ENCODE data around the gene BRAT1.

The BRAT1 gene

DNA sequence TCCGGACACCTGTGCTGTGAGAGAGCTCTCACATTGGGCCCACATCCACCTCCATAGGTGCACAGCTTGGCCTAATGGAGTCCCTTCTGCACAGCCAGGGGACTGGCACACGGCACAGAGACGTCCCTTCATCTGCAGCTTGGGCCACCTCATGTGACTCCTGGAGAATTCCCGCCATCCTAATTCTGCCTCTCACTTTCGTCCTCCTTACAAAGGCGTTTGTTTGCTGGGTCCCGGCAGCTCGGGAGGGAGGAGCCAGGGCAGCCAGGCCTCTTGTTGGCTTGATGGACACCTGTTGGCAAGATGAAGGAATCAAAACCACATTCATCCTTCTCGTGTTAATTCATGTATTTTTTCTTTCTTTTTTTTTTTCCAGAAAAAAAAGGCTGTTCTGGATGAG is 45.7 kb upstream of the BRAT1 start:
- H3K36me3 ChIP-seq = peaks cover 28% of the 10 kb centered on the region
- no peaks in the 10 kb centered on the region for H3K27me3 ChIP-seq (ENCODE audit: insufficient read depth, low read depth, severe bottlenecking)
- no peak for TF ChIP-seq CTCF (IDR thresholded peaks at IDR 0.05; ENCODE audit: low read depth, low read length)
- H3K4me3 ChIP-seq (ENCODE audit: low read depth, low read length) = no peak overlapping the region
- DNase-seq = no peak
- no peak overlapping the region for H3K27ac ChIP-seq
- no peaks in the 10 kb centered on the region for H3K9me3 ChIP-seq (ENCODE audit: severe bottlenecking)

DNA sequence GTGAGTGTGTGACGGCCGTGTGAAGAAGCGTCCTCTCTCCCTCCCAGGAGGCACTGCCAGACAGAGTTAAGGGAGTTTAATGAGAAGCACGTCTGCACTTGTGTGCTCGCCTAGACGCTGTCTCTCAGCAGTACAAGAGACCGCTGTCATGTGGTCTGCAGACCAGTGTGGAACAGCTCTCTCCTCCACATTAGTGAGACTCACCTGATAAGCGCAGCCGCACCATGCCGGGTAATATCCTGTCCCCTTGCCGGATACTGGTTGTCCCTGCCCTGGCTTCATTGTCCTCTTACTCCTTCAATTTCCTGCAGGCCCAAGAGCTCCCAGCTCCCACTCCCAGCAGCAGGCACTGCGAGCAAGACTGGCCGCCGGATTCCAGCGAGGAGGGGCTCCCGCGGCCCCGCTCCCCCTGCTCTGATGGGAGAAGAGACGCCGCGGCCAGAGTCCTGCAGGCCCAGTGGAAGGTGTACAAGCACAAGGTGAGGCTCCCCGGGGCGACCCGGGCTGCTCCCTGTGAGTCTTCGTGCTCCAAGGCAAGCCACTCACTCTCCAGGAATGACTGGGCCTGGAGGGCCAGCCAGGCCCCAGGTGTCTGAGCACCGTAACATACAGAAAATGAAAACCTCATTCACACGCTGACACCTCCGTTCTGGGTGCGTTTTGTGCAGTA is 43.0 kb upstream of the BRAT1 start:
- H3K27ac ChIP-seq = no peak overlapping the region
- no peak overlapping the region for H3K4me3 ChIP-seq (ENCODE audit: low read depth, low read length)
- no peak for TF ChIP-seq CTCF (IDR thresholded peaks at IDR 0.05; ENCODE audit: low read depth, low read length)
- H3K9me3 ChIP-seq (ENCODE audit: severe bottlenecking) = no peaks in the 10 kb centered on the region
- no peak for DNase-seq
- H3K27me3 ChIP-seq (ENCODE audit: insufficient read depth, low read depth, severe bottlenecking) = no peaks in the 10 kb centered on the region
- H3K36me3 ChIP-seq = peaks cover 37% of the 10 kb centered on the region

DNA sequence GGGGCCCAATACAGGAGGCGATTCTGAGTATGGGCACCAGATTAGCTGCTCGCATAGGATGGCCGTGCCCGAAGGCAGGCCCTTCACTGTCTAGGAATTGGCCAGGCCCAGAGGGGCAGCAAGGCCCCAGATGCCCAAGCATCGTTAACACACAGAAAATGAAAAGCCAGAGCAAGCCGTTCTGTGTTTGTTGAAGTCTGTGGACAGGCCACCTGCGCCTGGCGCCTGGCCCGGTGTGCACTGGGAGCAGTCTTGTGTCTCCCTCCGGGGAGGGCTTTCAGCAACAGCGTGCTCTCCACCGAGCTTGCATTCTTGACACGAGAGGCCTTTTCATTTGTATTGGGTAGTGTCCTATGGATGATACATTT is 41.9 kb upstream of the BRAT1 start:
- H3K36me3 ChIP-seq = peaks cover 48% of the 10 kb centered on the region
- no peak overlapping the region for H3K27ac ChIP-seq
- H3K4me3 ChIP-seq (ENCODE audit: low read depth, low read length) = no peak overlapping the region
- DNase-seq = no peak
- TF ChIP-seq CTCF (IDR thresholded peaks at IDR 0.05; ENCODE audit: low read depth, low read length) = no peak
- no peaks in the 10 kb centered on the region for H3K27me3 ChIP-seq (ENCODE audit: insufficient read depth, low read depth, severe bottlenecking)
- H3K9me3 ChIP-seq (ENCODE audit: severe bottlenecking) = no peaks in the 10 kb centered on the region

DNA sequence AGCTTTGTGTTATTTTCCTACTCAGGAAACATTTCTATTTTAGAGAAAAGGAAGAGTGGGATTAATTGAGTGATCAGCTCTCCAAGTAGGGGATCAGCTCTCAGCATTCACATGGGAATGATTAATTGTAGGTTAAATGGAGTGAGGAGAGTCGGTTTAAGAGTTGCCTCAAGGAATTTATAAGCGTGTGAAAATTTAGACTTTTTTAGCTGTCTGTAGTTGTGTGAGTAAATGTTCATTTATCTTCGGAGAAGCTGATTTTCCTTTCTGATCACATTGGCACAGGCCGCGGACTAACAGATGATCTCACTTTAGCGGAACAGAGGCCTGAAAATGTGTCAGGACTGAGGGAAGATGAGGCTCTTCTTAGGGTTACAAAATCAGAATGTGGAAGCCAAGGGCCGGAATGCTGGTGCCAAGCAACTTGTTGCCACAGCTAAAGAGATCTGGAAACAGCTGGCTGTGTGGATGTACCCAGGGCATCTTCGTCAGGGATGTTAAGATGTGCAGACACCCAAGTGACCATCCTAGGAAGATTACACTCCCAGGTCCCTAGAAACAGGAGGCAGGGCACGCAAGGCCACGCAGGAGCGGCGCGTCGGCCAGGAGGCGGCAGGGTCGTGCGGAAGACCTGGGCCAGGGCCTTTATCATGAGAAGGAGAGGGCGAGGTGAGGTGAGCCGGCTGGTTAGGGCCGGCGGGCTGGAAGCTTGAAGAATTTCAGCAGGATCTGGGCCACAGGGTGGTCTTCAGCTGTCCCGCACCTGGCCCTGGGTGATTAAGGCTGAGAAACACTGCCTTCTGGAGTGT is 41.3 kb upstream of the BRAT1 start:
- DNase-seq = no peak
- no peak for TF ChIP-seq CTCF (IDR thresholded peaks at IDR 0.05; ENCODE audit: low read depth, low read length)
- no peak overlapping the region for H3K27ac ChIP-seq
- no peak overlapping the region for H3K4me3 ChIP-seq (ENCODE audit: low read depth, low read length)
- H3K27me3 ChIP-seq (ENCODE audit: insufficient read depth, low read depth, severe bottlenecking) = no peaks in the 10 kb centered on the region
- peaks cover 45% of the 10 kb centered on the region for H3K36me3 ChIP-seq
- H3K9me3 ChIP-seq (ENCODE audit: severe bottlenecking) = no peaks in the 10 kb centered on the region

DNA sequence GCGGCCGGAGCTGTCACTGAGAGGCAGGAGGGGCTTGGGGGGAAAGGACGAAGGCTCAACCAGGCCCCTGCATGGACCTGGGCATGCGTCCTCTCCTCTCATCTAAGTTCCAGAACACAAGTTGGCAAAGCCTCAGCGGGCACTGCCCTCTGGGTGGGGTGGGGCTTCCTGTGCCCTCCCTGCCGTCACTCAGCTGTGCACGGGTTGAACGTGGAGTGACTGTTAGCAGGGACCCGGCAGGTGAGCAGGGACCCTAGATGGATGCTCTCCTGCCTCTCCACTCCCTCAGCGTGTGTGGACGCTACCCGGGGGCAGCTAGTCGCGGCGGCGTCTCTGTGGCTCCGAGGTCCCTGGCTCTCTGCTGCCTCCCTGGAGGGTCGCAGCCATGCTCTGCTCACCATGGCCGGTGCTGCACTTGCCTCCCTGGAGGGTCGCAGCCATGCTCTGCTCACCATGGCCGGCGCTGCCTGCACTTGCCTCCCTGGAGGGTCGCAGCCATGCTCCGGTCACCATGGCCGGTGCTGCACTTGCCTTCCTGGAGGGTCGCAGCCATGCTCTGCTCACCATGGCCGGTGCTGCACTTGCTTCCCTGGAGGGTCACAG is 40.0 kb upstream of the BRAT1 start:
- TF ChIP-seq CTCF (IDR thresholded peaks at IDR 0.05; ENCODE audit: low read depth, low read length) = no peak
- no peak for DNase-seq
- no peaks in the 10 kb centered on the region for H3K27me3 ChIP-seq (ENCODE audit: insufficient read depth, low read depth, severe bottlenecking)
- H3K9me3 ChIP-seq (ENCODE audit: severe bottlenecking) = no peaks in the 10 kb centered on the region
- peaks cover 46% of the 10 kb centered on the region for H3K36me3 ChIP-seq
- no peak overlapping the region for H3K4me3 ChIP-seq (ENCODE audit: low read depth, low read length)
- H3K27ac ChIP-seq = no peak overlapping the region
